ENCODE measurements around the gene TTL.
"Not testable (repeated sequence)": the region's sequence is repeated elsewhere in the genome, so short reads cannot be mapped to it uniquely, and the experiment has no call there.

TTL gene

DNA sequence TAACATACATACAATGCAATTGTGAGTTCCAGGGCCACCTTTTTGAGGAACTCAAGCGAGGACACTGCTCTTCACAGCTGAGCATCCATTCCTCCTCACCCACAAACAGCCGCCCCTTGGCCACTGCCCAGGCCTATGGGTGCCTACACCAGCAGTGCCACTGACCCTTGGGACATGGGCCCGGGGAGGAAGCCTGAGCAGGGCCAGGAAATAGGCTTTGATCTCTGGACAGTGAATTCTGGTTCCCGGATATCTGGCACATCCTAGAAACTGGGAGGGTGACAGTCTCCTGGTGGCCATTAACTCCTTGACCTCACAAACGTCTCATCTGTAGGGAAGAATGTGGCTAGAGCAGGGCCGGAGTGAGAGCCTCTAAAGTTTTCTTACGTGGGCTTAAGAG lies 5.5 kb upstream of the TTL start:
- no peak for DNase-seq

GRCh38 chr2:112480530-112481049 lies 1.4 kb upstream of the TTL start:
- peak; percentile 10 to 35 for DNase-seq

- DNase-seq = peak; percentile 81 to 82
These were observed 867 bp upstream of the TTL start for GRCh38 chr2:112481050-112481527.

DNA sequence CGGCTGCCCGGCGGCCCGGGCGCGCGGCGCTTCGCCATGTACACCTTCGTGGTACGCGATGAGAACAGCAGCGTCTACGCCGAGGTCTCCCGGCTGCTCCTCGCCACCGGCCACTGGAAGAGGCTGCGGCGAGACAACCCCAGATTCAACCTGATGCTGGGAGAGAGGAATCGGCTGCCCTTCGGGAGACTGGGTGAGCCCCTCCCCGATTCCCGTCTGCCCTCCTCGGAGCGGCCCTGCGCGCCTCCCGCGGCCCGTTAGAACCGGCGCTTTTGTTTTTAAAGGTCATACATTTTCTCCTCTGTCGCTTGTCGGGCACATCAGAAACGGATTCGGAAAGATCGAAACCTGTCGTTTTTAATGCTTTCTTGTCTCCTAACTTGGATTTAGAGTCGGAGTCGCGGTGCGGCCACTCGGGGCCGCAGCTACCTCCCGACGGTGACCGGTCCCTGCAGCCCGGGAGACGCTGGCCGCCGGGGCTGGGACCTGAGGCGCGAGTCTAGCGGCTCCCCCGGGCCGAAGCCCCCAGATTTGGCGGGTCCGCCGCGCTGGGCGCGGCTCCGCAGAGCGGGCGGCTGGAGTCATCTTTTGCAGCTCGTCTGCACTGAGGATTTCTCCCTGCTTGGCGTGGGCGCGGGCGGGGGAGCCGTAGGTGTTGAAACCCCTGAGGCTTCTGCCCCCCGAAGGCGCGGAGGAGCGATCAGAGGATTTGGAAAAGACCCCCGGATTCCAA lies 519 bp downstream of the TTL start:
- no peak for DNase-seq

GRCh38 chr2:112483042-112483473 lies 1.1 kb downstream of the TTL start:
- no peak for DNase-seq

DNA sequence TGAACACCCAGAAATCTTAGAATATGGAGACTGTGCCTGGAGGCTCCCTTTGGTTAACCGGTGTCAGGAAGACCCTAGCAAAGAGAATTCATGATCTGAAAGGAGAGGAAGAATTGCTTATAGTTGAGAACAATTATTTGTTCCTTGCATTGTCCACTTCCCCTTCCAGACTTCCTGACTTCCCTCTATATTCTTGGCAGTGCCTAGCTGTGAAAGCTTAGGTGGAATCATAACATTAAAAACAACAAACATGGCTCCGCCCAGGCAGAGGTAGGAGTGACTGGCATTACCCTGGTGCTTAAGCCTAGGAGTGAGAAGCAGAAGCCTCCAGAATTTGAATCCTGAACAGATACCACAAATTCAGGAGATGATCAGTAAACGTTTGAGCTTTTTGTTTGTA lies 1.9 kb downstream of the TTL start:
- no peak for DNase-seq

- DNase-seq = no peak
These were observed 3.9 kb downstream of the TTL start for GRCh38 chr2:112485849-112486248.

- no peak for DNase-seq
These were observed 4.9 kb downstream of the TTL start for GRCh38 chr2:112486895-112487294.

- no peak for DNase-seq
These were observed 5.5 kb downstream of the TTL start for GRCh38 chr2:112487444-112487961.

- DNase-seq = no peak
These were observed 6.2 kb downstream of the TTL start for GRCh38 chr2:112488201-112488600.

GRCh38 chr2:112491946-112492345 lies 10.0 kb downstream of the TTL start:
- no peak for DNase-seq

DNA sequence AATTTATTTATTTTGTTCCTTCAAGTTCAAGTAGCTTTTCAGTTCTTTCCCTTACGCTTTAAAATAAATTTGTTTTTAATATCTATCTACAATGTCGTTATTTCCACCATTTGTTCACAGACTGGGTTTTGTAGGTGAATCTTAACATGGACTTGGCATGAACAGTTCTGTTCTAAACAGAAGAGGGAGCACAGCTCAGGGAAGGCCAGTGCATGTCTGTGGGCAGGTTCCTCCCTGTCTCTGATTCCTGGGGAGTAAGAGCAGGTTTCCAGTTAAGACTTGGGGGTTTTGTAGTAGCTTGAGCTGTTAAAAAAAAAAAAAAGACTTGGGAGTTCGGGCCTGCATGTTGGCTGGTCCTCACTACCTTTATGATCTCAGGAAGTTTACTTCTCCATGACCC lies 11.1 kb downstream of the TTL start:
- DNase-seq = no peak

- DNase-seq = no peak
These were observed 12.1 kb downstream of the TTL start for GRCh38 chr2:112493858-112494648.

DNA sequence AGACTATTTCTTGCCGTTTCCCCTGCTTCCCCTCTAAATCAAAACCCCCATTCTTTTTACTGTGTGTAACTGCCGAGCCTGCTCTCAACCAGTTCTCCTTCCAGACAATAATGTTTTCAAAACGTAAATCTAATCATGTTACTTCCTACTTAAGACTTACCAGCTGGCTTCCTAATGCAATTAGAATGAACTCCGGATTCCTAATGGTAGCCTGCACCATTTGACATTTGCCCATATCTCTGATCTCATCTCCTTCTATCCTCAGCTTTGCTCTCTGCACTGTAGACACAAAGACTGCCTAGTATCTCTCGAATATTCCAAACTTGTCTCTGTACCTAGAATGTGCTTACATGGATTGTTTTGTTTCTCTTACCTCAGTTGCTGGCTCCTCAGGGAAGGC lies 12.9 kb downstream of the TTL start:
- no peak for DNase-seq

GRCh38 chr2:112495878-112496277 lies 13.9 kb downstream of the TTL start:
- not testable (repeated sequence) for DNase-seq

GRCh38 chr2:112500850-112501484 lies 19.0 kb downstream of the TTL start:
- peak; percentile 46 to 58 for DNase-seq

GRCh38 chr2:112509239-112509998 lies 27.5 kb downstream of the TTL start:
- DNase-seq = not testable (repeated sequence)

- DNase-seq = no peak
These were observed 34.8 kb downstream of the TTL start for GRCh38 chr2:112516801-112517200.

- DNase-seq = no peak
These were observed 36.9 kb downstream of the TTL start for GRCh38 chr2:112518807-112519206.

GRCh38 chr2:112519506-112519905 lies 37.5 kb downstream of the TTL start:
- no peak for DNase-seq

DNA sequence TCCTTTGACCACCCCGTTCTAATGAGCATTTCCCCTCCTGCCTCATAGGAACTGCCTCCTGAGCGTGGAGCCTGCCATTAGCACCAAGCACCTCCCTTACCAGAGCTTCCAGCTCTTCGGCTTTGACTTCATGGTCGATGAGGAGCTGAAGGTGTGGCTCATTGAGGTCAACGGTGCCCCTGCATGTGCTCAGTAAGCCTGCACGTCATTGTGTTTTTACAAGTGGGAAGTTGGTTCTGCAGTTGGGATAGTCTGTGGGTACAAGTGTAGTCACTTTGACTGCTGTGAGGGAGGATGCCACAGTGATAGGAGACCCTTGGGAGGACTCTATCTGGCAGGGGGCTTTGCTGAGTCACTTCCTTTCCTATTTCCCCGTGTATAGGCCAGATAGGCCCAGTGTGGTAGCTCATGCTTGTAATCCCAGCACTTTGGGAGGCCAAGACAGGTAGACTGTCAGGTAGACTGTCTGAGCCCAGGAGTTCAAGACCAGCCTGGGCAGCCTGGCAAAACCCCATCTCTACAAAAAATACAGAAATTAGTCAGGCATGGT lies 38.4 kb downstream of the TTL start:
- no peak for DNase-seq

GRCh38 chr2:112523291-112523777 lies 41.4 kb downstream of the TTL start:
- DNase-seq = no peak
